ENCODE data around the gene THEMIS.

DNA sequence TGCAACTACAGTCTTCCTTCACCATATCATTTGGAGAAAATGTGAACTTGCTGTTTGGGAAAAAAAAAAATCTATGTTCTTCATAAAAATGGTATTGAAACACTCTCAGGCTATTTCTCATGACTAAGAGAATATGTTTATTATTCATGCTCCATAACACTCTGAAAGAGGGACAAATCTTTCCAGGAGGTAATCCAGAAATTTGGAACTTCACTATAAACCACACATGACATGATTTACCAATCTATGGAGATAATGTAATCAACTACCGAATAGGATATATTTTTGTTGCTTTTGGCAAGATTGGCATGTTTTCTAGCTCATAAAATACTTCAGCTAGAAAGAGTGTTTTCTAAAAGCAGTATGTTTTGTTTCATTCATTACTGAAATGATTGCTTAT lies 56.3 kb downstream of the THEMIS start:
- TF ChIP-seq, protein P1, sequence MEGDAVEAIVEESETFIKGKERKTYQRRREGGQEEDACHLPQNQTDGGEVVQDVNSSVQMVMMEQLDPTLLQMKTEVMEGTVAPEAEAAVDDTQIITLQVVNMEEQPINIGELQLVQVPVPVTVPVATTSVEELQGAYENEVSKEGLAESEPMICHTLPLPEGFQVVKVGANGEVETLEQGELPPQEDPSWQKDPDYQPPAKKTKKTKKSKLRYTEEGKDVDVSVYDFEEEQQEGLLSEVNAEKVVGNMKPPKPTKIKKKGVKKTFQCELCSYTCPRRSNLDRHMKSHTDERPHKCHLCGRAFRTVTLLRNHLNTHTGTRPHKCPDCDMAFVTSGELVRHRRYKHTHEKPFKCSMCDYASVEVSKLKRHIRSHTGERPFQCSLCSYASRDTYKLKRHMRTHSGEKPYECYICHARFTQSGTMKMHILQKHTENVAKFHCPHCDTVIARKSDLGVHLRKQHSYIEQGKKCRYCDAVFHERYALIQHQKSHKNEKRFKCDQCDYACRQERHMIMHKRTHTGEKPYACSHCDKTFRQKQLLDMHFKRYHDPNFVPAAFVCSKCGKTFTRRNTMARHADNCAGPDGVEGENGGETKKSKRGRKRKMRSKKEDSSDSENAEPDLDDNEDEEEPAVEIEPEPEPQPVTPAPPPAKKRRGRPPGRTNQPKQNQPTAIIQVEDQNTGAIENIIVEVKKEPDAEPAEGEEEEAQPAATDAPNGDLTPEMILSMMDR (IDR thresholded peaks at IDR 0.05; ENCODE audit: insufficient read depth, low read length): no peak
- TF ChIP-seq POLR2AphosphoS5 (IDR thresholded peaks at IDR 0.05; ENCODE audit: low read depth): no peak

Measured in HL-60 (cell line).